GM23248 (cell line): Measurements from ENCODE around the gene SGCA.

Experiments
- EZH2 ChIP-seq: fragments of 200-600 bp; sonication (generic); IDR thresholded peaks from 2 replicates; pipeline ENCODE4 v1.6.1; 2018; ENCODE audit warnings: antibody characterized with exemption, mild to moderate bottlenecking; ENCODE audit not compliant: insufficient read depth, poor library complexity, severe bottlenecking
- EZH2phosphoT487 ChIP-seq: fragments of 200-600 bp; sonication (generic); IDR thresholded peaks from 2 replicates; pipeline ENCODE4 v1.6.1; 2018; ENCODE audit warnings: antibody characterized with exemption, moderate library complexity, mild to moderate bottlenecking, low read depth; ENCODE audit not compliant: insufficient read depth

DNA sequence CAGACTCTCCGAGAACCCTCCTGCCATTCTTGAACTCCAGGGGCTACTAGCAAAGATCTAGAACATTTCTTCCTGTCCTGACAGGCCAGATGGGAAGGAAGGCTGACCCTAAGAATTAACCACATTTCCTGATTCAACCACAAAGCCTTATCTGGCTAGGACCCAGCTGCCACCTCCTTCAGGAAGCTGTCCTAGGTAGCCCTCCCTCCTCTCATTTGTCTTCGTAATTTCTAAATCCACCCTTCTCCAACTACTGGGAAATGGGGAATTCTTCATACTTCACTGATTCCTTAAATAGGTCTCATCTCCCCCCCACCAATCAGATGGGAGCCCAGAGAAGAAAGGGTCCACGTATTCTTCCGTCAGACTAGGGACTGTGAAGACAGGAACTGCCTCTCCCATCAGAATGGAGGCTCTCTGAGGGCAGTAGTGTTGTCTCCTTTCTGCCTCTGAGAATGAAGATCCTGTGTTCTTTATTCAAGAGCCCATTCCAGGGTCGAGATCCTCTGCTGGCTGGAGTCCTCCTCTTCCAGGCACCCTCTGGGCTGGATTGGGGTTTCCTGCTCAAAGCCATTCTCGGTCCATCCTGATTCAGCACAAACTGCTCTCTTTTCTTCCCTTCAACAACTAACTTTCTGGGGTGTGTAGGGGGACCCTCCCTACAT, 38.0 kb upstream of the SGCA start:
- no peak for TF ChIP-seq EZH2phosphoT487
- TF ChIP-seq EZH2: no peak
